Kasumi-1 (cell line): ENCODE data around the gene U2AF2.

Source experiments
- DNase-seq, 2 experiments: peaks; one replicate each; lab custom pipeline; 2025; lab: John Stamatoyannopoulos, UW

Gene U2AF2

DNA sequence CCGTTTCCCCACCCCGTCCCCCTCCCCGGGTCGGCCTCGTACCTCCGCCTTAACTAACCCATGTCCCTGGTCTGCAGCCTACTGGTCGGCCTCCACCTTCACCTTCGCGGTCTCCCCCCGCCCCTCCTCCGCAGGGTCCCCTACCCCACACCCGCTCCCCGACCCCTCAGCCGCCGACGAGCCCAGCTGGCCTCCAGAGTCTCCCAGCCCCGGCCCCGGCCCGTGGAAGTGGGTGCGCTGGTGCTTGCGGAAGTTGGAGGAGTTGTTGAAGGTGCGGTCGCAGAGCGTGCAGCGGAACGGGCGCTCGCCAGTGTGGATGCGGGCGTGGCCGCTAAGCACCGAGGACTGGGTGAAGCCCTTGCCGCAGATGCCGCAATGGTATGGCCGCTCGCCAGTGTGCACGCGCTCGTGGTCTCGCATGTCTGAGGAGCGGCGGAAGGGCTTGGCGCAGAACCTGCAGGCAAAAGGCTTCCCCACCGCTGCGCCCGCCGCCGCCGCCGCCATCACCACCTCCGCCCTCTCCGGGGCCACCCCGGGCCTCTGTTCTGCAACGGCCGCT is 33.1 kb upstream of the U2AF2 start:
- DNase-seq, result no peak

DNA sequence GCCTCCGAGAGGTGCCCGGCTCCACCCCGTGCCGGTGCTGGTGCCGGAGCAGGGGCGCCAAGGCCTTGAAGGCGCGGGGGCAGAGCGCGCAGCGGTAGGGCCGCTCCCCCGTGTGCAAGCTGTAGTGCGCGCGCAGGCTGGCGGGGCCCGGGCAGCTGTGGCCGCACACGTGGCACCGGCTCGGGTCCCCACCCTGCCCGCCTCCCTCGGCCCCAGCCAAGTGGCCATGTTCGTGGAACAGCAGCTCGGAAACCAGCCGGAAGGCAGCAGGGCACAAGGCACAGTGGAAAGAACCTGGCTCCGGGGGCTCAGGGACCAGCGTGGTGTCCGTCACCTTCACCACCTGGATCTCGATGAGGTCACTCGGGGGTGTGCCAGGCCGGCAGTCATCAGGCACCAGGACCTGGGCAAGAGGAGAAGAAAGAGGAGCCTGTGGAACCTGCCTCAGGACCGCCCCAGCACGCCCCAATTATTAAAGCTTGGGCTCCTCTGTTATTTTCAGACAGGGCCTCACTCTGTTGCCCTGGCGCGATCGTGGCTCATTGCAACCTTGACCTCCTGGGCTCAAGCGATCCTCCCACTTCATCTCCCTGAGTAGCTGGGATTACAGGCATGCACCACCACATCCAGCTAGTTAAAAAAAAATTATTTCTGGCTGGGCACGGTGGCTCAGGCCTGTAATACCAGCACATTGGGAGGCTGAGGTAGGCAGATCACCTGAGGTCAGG is 32.4 kb upstream of the U2AF2 start:
- DNase-seq, result no peak

DNA sequence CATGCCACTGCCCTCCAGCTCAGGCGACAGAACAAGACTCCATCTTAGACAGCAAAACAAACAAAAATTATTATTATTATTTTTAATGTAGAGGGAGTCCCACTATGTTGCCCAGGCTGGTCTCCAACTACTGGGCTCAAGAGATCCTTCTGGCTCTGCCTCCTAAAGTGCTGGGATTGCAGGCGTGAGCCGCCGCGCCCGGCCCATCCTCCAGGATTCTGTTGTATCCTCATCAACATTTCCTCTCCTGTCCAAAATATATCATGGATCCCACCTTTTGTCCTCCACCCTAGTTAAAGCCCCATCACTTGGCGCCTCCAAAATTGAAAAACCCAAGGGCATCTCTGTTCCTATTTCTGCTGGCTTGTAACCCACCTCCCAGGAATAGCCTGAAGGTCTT is 31.7 kb upstream of the U2AF2 start:
- DNase-seq, result no peak

DNA sequence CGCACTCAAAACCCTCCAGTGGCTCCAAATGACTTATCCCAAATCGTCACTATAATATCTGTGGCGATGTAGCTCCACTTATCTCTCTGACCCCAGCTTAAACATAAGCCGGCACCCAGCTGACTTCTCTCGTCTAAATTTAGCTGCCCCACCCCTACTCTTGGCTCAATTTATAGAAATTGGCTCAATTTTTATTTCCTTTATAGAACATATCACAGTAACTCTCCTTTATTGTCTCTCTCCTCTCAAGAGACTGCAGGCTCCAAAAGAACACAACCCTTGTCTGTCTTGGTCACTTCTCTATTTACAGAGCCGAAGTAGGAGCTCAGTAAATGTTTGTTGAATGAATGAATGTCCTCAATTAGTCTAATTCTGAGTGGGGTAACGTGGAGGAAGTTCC is 31.3 kb upstream of the U2AF2 start:
- no peak for DNase-seq

DNA sequence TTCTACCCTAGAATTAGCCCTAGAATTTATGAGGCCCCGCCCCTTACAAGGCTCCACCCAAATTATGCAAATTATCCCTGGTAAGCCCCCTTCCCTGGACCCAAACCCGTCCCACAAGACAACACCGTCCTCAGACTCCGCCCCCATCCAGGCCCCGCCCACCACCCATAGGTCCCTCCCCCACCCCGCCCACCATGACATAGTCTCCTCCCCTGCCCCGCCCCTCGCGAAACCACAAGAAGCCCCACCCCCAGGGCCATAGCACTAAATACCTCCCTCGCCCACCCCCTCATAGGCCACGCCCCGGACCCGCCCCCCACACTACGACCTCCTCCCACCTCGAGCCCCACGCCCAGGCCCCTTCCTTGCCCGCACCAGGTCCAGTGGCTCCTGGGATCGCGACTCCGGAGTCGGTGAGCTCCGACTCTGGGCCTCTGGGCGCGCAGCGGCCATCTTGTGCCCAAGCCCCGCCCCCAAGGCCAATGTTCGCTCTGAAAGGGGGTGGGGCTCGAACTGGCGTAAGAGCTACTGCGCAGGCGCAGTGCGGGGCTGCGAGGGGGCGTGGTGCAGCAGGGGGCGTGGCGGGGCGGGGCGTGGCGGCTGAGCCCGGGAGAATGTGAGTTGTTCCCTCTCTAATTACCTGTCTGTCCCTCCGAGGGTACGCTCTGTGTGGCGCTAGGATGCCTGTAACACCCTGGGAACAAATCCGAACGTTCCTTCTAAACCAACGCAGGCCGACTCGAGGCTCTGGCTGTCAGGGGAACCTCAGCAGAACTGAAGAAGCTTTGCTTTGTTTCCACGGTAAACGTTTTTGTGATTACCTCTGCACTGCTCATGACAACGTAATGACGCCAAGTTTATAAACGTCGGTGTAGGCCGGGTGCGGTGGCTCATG is 30.5 kb upstream of the U2AF2 start, which contains the start of gene ZNF784:
TSS of gene ZNF784 (minus strand) at position 458 of the 895 bp plus-strand sequence. CDS start at position 453, 5 bp downstream.
- DNase-seq, result peak; percentile 83 to 89

DNA sequence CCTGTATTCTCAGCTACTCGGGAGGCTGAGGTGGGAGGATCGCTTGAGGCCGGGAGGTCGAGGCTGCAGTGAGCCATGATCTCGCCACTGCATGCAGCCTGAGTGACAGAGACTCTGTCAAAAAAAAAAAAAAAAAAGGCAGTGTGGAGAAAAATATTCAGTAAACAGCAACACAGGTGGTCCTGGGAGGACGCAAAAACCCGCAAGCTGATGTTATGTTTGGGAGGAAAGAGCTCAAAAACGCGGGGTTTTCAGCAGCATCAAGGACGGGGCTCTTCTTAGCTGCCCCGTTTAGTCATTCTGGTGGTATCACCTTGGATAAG is 29.9 kb upstream of the U2AF2 start:
- no peak for DNase-seq

DNA sequence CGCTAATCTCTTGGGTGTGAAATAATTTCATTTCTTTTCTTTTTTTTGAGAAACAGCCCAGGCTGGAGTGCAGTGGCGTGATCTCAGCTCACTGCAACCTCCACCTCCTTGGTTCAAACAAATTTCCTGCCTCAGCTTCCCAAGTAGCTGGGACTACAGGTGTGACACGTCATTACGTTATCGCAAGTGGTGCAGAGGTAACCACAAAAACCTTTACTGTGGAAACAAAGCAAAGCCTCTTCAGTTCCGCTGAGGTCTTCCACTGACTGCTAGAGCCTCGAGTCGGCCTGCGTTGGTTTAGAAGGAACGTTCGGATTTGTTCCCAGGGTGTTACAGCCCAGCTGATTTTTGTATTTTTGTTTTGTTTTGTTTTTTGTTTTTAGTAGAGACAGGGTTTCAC is 28.5 kb upstream of the U2AF2 start:
- DNase-seq, result no peak

DNA sequence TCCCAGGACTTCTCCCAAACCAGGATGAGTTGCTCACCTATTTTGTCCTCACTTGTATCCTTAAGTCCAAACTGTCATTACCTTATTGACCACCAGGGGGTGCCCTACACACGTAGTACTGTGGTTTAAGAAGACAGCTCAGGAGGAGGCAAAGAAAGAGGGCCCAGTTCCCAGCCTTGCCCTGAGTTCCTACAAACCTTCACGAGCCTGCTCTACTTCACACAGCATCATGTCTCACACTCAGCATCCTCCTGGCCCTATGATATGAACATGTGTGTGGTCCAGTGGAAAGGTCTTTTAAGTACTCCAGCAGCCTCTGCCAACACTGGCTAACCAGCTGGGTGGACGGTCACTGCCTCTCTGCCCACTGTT is 22.4 kb upstream of the U2AF2 start:
- DNase-seq, result peak; percentile 91 to 93

DNA sequence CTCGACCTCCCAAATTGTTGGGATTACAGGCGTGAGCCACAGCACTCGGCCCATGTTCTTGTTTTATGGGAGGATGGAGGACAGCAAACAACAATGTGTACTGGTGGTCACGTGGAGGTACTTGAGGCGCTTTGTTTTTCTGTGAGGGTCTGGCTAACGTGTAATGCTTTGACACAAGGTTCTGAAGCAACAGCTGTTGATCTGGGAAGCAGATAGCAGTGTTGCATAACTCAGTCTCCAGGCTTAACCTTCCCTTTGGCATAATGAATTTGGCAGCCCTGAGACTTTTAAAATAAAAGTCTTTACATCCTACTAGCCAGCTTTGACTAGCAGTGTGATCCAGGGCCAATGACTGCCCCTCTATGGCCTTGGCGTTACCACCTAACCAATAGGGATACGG is 21.0 kb upstream of the U2AF2 start:
- no peak for DNase-seq

DNA sequence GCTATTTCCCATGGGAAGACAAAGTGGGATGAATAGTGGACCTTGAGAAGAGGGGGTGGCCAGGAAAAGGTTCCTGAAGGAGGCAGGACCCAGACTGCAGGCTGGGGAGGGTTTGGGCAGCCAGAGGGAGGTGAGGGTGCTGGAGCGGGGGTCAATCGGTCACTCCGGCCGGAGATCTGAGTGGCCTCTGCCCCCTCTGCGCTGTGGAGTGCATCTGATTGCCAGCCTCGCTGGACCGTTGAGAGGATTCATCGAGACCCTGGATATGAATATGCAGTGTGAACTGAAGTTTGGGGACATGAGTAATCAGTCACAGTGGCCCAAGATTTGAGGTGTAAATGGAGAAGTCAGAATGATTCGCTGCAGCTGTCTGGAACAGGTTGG is 19.5 kb upstream of the U2AF2 start:
- DNase-seq, result no peak

DNA sequence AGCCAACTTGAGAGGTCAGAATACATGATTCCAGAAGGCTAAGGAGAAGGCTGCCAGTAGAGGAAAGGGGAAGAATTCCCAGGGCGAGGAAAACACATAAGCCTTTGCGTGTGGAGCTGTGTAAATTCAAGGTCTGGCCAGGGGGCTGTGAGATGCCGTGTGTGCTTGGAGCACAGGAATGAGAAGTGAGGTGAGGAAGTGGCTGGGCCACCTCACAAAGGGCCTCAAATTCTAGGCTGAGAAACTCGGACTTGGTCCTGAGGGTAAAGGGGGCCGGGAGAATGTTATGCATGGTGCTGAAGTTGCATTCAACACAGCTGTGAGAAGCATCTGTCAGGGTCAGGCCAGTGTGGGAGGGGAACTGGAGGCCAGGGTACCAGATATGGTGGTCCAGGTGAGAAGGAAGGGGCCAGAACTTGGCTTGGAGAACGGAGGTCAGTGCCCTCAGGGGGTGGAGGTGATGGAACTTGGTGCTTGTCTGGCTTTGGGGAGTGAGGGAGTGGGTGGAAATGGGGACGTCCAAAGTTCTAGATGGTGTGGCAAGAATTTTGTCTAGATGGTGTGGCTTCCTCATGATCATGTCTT is 18.9 kb upstream of the U2AF2 start:
- DNase-seq, result no peak

DNA sequence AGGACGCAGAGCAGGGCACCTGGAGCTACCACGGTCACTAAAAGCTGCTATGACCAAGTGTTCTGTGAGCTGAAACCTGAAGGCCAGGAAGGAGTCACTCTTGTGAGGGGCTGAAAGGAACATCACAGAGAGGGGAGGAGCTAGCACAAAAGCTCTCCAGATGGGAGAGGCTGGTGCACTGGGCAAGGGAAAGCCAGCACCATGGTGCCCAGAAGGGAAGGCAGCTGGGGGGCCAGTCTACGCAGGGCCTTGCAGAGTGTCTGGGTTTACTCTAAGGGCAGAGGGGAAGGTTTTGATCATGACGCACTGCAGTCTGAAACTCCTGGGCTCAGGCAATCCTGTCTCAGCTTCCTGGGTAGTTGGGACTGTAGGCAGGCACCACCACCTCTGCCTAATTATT is 18.1 kb upstream of the U2AF2 start:
- DNase-seq, result no peak

DNA sequence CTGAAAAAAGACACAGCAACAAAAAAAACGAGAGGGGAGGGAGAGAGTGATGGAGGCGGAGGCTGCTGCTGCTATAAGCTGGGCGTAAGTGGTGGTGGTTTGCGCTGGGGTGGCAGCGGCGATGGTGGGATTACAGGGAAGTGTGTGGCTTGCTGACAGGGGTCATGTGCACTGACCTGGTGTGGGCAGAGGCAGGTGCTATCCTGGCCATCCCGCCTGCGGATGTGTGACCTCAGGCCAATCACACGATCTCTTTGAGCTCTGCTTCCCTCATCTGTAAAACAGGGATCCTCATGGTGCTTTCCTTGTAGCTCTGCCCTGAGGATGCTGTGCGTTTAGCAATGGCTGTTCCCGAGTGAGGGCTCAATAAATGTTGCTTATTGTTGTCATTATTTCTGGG is 17.3 kb upstream of the U2AF2 start:
- no peak for DNase-seq

DNA sequence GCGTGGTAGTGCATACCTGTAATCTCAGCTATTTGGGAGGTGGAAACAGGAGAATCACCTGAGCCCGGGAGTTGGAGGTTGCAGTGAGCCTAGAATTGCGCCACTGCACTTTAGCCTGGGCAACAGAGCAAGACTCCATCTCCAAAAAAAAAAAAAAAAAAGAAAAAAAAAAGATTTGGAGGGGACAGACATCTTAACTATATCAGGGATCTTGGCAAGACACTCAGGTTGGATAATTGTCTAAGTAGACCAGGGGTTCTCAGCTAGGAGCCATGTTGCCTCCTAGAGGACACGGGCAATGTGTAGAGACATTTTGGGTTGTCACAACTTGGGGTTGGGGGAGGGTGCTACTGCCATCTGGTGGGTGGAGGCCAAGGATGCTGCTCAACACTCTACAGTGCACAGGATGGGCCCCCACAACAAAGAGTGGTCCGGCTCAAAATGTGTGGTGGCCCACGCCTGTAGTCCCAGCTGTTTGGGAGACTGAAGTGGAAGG is 15.9 kb upstream of the U2AF2 start:
- peak; percentile 78 to 84 for DNase-seq

DNA sequence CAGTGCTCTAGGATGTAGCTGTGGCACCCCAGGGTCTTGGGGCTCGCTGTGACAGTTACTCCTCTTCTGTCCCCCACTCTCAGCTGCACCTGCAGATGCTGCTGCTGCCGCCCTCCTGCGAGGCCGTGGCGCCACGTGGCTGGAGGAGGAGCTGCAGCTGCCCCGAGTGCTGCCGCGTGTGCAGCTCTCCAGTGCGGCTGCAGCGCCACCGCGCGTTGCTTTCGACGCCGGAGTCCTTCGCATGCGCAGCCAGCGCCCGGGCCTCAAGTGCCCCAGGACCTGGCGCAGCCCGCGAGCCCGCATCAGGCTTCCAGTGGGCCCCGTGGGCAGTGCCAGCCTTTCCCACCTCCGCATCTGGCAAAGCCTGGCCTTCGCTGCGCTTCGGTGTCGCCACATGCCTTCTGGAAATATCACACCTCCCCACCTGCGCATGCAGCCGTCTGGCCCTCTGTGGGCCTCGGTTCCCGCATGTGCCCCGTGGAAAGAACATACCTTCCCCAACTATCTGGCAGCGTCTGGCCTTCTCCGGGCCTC is 14.7 kb upstream of the U2AF2 start:
- no peak for DNase-seq

DNA sequence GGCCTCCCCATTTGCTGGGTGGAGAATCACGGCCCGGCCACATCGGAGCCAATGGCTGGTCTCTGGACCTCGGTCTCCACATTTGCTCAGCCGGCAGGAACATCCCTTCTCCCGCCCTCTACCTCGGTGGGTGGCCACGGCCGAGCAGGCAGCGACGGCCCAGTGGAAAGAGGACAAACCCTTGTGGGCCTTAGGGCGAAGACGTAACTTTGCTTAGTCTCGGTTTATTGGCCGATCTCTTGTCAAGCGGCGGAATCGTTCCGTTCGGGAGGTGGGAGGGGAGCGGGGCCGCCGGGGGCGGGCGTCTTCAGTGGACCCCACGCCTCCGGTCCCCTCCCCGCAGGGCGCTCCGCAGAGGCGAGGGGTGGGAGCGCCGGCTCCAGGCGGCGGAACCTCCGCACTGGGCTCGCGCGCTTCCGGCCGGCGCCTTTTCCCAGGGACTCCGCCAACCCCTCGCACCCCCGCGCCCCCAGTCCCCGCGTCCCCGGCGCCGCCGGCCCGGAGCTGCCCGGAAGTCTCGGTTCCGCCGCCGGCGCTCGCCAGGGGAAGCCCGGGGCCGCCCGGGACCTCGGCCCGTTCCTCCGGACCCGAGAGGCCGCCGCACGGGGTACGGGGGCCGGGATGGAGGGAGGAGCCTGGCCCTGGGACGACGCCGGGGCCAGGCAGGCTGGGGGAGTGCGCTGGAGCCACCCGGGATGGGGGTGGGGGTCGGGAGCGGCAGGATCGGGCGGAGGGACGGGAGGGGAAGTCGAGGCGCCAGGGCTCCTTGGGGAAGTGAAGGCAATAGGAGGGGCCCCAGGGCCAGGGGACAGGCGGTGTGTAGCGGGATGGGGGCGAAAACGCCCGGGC is 14.0 kb upstream of the U2AF2 start, which contains the start of gene ZNF580:
TSS of gene ZNF580 (plus strand) at position 426 of the 849 bp plus-strand sequence. CDS start 1,507 bp downstream, outside the sequence.
- DNase-seq, result peak; percentile 54 to 55

DNA sequence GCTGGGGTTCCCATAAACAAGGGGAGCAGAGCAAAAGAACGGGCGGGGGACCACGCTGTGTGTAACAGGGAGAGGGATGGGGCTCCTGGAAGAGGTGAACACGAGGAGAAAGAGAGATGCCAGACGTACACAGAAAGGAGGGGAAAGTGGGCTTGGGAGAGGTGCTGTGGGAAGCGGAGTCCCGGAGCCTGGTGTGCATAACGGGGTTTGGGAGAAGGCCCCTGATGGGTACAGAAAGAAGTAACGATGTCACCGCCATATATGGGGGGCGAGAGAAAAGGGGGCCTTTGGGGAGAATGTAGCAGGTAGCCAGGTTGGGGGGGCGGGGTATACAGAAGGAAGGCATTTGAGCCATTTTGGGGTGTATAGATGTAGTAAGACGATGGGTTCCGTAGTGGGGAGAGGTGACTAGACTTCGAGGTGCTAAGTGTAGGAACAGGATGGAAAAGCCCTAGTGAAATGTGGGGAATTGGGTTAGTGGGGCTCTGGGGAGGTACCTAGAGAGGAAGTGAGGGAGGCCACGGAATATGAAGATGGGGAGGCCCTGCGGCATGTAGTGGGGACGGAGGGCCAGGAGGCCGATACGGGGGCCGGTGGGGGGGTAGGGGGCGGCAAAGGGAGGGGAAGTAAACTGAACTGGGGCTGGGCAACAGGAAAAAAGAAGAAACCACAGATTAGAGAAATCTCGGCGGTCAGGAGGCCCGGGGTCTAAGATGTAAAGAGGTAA is 13.2 kb upstream of the U2AF2 start:
- peak; percentile 40 to 54 for DNase-seq

DNA sequence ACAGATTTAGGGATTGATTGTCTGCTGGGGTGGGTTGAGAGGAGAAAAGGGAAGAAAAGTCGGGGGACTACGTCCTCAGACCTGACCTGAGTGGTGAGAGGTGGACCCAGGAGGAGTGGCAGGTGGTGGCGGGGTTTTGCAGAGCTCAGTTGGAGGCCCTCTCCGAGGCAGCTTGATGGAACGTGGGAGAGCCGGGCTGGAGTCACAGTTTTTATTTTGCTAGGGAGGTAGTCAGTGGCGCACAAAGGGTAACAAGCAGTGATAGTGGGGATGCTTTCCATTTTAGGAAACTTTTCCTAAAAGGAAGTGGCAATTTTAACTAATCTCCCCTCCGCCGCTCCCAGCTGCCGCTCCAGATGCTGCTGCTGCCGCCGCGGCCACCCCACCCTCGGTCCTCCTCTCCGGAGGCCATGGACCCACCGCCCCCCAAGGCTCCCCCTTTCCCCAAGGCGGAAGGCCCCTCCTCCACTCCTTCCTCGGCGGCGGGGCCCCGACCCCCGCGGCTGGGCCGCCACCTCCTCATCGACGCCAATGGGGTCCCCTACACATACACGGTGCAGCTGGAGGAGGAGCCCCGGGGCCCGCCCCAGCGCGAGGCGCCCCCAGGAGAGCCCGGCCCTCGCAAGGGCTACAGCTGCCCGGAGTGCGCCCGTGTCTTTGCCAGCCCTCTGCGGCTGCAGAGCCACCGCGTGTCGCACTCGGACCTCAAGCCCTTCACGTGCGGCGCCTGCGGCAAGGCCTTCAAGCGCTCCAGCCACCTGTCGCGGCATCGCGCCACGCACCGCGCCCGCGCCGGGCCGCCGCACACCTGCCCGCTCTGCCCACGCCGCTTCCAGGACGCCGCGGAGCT is 12.5 kb upstream of the U2AF2 start:
- DNase-seq, result no peak
